PFSK-1 (cell line): Measurements from ENCODE around the gene PSMA7.

Experiments used
- FOXP2 ChIP-seq: optimal IDR thresholded peaks from 2 replicates; pipeline ENCODE3; 2011; ENCODE audit warnings: borderline replicate concordance, control low read depth, inconsistent platforms; ENCODE audit not compliant: insufficient read depth; ENCODE audit errors: extremely low read length, extremely low read depth
- POLR2AphosphoS5 ChIP-seq: IDR thresholded peaks from 2 replicates; pipeline ENCODE4 v1.6.1; 2012; ENCODE audit warnings: low read depth, mild to moderate bottlenecking, control low read depth, low read length, moderate library complexity
- SIN3A ChIP-seq: IDR thresholded peaks from 2 replicates; pipeline ENCODE4 v1.6.1; 2012; ENCODE audit warnings: mild to moderate bottlenecking, low read length, moderate library complexity, borderline replicate concordance; ENCODE audit not compliant: insufficient read depth
- TAF1 ChIP-seq: IDR thresholded peaks from 2 replicates; pipeline ENCODE4 v1.6.1; 2012; ENCODE audit warnings: low read length, control low read depth, borderline replicate concordance; ENCODE audit not compliant: insufficient read depth
- TF ChIP-seq, protein P1 (sequence below), 2 experiments: IDR thresholded peaks; 2 replicates each; pipeline versions ENCODE4 v1.6.1 to v1.8.0; 2011 to 2012; ENCODE audit warnings: low read depth in 2 of 2, low read length in 2 of 2, control low read depth in 1 of 2, inconsistent platforms in 1 of 2, mild to moderate bottlenecking in 1 of 2, moderate library complexity in 1 of 2; ENCODE audit not compliant: insufficient read depth in 1 of 2

Gene PSMA7

DNA sequence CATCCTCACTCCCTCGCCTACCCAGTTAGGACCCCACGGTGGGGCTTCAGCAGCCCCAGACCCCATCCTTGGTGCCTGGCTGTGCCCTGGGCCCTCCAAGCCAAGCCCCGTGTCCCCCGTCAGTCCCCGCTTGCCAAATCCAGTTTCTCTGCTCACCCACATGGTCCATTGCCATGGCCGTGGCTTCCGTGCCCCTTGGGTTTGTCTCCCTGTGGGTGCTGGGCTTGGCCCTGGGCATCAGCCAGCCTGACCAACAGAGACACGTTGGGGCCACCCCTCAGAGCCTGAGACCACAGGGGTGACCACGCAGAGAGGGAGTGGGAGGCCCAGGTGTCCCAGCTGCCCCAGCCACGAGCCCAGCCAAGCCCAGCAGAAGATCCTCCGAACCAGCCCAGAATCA is 8.0 kb upstream of the PSMA7 start:
- no peak for TF ChIP-seq TAF1
- TF ChIP-seq POLR2AphosphoS5, result no peak
- TF ChIP-seq FOXP2, result no peak
- TF ChIP-seq SIN3A, result no peak
- TF ChIP-seq, protein P1, sequence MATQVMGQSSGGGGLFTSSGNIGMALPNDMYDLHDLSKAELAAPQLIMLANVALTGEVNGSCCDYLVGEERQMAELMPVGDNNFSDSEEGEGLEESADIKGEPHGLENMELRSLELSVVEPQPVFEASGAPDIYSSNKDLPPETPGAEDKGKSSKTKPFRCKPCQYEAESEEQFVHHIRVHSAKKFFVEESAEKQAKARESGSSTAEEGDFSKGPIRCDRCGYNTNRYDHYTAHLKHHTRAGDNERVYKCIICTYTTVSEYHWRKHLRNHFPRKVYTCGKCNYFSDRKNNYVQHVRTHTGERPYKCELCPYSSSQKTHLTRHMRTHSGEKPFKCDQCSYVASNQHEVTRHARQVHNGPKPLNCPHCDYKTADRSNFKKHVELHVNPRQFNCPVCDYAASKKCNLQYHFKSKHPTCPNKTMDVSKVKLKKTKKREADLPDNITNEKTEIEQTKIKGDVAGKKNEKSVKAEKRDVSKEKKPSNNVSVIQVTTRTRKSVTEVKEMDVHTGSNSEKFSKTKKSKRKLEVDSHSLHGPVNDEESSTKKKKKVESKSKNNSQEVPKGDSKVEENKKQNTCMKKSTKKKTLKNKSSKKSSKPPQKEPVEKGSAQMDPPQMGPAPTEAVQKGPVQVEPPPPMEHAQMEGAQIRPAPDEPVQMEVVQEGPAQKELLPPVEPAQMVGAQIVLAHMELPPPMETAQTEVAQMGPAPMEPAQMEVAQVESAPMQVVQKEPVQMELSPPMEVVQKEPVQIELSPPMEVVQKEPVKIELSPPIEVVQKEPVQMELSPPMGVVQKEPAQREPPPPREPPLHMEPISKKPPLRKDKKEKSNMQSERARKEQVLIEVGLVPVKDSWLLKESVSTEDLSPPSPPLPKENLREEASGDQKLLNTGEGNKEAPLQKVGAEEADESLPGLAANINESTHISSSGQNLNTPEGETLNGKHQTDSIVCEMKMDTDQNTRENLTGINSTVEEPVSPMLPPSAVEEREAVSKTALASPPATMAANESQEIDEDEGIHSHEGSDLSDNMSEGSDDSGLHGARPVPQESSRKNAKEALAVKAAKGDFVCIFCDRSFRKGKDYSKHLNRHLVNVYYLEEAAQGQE (IDR thresholded peaks at IDR 0.05; ENCODE audit: insufficient read depth in 1 of 2, low read depth in 2 of 2, low read length in 2 of 2), result no peak

DNA sequence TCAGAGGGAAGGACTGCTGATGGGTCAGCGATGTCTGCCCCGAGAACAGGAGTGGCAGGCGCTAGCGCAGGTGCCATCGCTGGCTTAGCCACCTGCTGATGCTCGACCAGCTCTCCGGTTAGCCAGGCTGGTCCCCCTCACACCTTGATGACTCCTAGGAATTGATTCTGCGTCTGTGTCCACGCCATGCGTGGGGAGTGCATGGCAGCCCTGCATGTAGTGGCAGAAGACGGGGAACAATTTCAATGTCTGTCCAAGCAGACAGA is 7.0 kb upstream of the PSMA7 start:
- no peak for TF ChIP-seq POLR2AphosphoS5
- TF ChIP-seq, protein P1 (IDR thresholded peaks at IDR 0.05; ENCODE audit: insufficient read depth in 1 of 2, low read depth in 2 of 2, low read length in 2 of 2), result no peak
- TF ChIP-seq SIN3A, result no peak
- TF ChIP-seq FOXP2, result no peak
- no peak for TF ChIP-seq TAF1

DNA sequence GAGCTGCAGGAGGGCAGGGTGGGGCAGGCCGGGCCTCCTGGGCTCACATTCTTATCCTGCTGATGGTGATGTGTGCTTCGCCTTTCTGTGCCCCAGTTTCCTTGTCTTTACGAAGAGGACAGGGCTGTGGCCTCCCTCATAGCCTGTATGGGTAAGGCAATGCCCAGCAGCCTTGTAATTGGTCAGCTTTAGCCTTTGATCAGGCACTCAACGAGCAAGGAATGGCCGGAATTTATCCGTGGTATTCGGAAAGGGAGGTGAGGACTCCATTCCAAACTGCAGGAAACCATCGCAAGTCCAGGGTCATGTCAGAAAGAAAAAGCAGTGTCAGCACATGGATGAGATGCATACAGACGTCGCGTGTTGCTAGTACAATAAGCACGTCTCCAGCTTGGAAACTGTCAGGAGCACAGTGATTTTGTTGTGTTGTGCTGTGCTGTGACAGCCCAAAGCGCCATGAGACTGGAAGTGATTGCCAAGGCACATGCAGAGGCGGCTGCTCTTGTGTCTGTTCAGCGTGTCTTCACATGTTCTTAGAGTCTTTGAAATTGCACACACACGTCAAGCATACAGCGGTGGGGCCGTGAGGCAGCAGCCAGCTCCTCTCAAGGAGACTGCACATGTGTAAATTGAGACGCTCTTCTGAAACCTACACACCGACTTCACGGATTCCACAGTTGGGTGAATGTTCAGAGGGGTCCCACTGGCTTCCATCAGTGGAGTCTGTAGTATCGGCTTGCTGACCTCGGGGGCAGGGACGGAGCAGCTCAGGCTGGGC is 6.5 kb upstream of the PSMA7 start:
- TF ChIP-seq FOXP2 (no peak), SIN3A (no peak), POLR2AphosphoS5 (no peak), TAF1 (no peak)
- TF ChIP-seq, protein P1 (IDR thresholded peaks at IDR 0.05; ENCODE audit: insufficient read depth in 1 of 2, low read depth in 2 of 2, low read length in 2 of 2), result no peak

DNA sequence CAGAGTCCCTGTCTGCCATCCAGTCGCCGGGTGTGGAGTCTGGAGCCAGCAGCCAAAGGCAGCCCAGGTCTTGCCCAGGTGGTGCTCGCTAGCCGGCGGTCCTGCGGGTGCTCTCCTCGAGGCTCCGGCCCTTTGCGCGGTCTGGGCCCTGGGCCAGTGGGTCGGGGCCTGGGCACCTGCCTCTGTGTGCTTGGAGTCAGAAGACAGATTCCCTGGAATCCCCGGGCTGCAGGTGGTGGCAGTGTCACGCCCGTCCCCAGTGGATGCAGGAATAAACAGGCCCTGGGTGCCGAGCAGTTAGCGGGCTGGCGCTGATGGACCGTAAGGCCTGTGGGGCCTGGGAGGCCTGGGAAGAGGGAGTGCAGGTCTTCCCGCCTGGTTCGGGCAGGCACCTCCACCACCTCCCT is 5.7 kb upstream of the PSMA7 start:
- TF ChIP-seq SIN3A (no peak), FOXP2 (no peak), POLR2AphosphoS5 (no peak), TAF1 (no peak)
- TF ChIP-seq, protein P1 (IDR thresholded peaks at IDR 0.05; ENCODE audit: insufficient read depth in 1 of 2, low read depth in 2 of 2, low read length in 2 of 2), result no peak
